GM12878 (cell line): ENCODE data around the gene CAMKMT. TPM values are rescaled to one million over a fixed set of nuclear protein-coding genes. Genes with fewer than 3 reads are reported as not detected.

Experiments
- ATAC-seq: fragments of 200-7000 bp; cut with Tn5 transposase; 3 replicates; pipeline ENCODE4 v1.9.1; 2020; ENCODE audit warnings: mild to moderate bottlenecking, moderate library complexity
- BruUV-seq: library from RNA; stranded (reverse); fragments of 400-500 nt; replicated peaks from 2 replicates; lab custom pipeline; 2021; lab: Mats Ljungman, UMichigan
- CTCF ChIA-PET: fragments of 300-600 bp; sonication (Branson Sonifier 250); formaldehyde crosslinking; extraction: SDS; loops from one replicate; lab custom pipeline; 2021; ENCODE audit warnings: inconsistent platforms; lab: Yijun Ruan, JAX
- POLR2A ChIA-PET: fragments of 350-600 bp; formaldehyde crosslinking; extraction: SDS; loops from one replicate; lab custom pipeline; 2021; ENCODE audit warnings: inconsistent platforms; lab: Charles Lee
- RAD21 ChIA-PET: fragments of 300-600 bp; sonication (Branson Sonifier 250); formaldehyde crosslinking; loops from one replicate; lab custom pipeline; 2023; ENCODE audit warnings: antibody characterized with exemption; ENCODE audit not compliant: unreplicated experiment; lab: Charles Lee
- SMC1A ChIA-PET: fragments of 300-600 bp; sonication (Branson Sonifier 250); formaldehyde crosslinking; loops from one replicate; lab custom pipeline; 2023; ENCODE audit not compliant: unreplicated experiment, uncharacterized antibody; lab: Charles Lee
- DNase-seq: peaks from one replicate; pipeline ENCODE4 v3.0.0-alpha.2; 2011; ENCODE audit warnings: low read depth, low spot score
- FAIRE-seq: peaks from 3 replicates; lab custom pipeline; 2011; peaks lifted over from hg19 to GRCh38; lab: Jason Lieb, UNC
- H2AFZ ChIP-seq: 2 replicates; pipeline ENCODE4 v1.6.0; 2011; ENCODE audit warnings: low read depth, low read length, control low read depth; ENCODE audit not compliant: control insufficient read depth
- H3K27ac ChIP-seq: 2 replicates; pipeline ENCODE4 v1.5.1; 2011; ENCODE audit warnings: control low read depth; ENCODE audit not compliant: control insufficient read depth, insufficient read depth
- H3K27me3 ChIP-seq, 2 experiments: replicated peaks in 1 of 2; 2 replicates each; pipeline versions ENCODE4 v1.6.0 to v1.6.1; 2011; ENCODE audit warnings: low read length in 1 of 2; ENCODE audit not compliant: control insufficient read depth in 2 of 2, insufficient read depth in 2 of 2
- H3K36me3 ChIP-seq, 2 experiments: 2 replicates each; pipeline ENCODE4 v1.5.1; 2011; ENCODE audit warnings: low read length in 1 of 2; ENCODE audit not compliant: control insufficient read depth in 2 of 2, insufficient read depth in 2 of 2
- H3K4me1 ChIP-seq: 2 replicates; pipeline ENCODE4 v1.6.1; 2011; ENCODE audit warnings: mild to moderate bottlenecking, low read length, moderate library complexity, mixed read lengths; ENCODE audit not compliant: control insufficient read depth, insufficient read depth
- H3K4me2 ChIP-seq: 2 replicates; pipeline ENCODE4 v1.6.0; 2011; ENCODE audit warnings: control low read depth; ENCODE audit not compliant: control insufficient read depth, insufficient read depth
- H3K4me3 ChIP-seq: fragments of 200-600 bp; sonication (generic); 2 replicates; pipeline ENCODE4 v1.5.1; 2016
- H3K79me2 ChIP-seq: 2 replicates; pipeline ENCODE4 v1.6.0; 2011; ENCODE audit warnings: low read length; ENCODE audit not compliant: control insufficient read depth, insufficient read depth
- H3K9ac ChIP-seq: 2 replicates; pipeline ENCODE4 v1.8.0; 2011; ENCODE audit warnings: low read length, control low read depth, mixed read lengths; ENCODE audit not compliant: control insufficient read depth, insufficient read depth
- H3K9me3 ChIP-seq: replicated peaks from 3 replicates; pipeline ENCODE4 v1.5.1; 2011; ENCODE audit warnings: mild to moderate bottlenecking, low read length; ENCODE audit not compliant: control insufficient read depth, insufficient read depth
- H4K20me1 ChIP-seq: 2 replicates; pipeline ENCODE4 v1.6.0; 2011; ENCODE audit not compliant: control insufficient read depth, insufficient read depth
- FOXM1 ChIP-seq: IDR thresholded peaks from 2 replicates; pipeline ENCODE4 v1.6.1; 2012; ENCODE audit warnings: low read depth, mild to moderate bottlenecking, inconsistent platforms, low read length, moderate library complexity
- GATAD2B ChIP-seq: fragments of 450-650 bp; conservative IDR thresholded peaks from 2 replicates; pipeline ENCODE4 v1.6.1; 2017; ENCODE audit warnings: low read depth, mild to moderate bottlenecking, moderate library complexity
- NFIC ChIP-seq: IDR thresholded peaks from 2 replicates; pipeline ENCODE4 v1.6.1; 2012; ENCODE audit warnings: low read depth, mild to moderate bottlenecking, inconsistent platforms, low read length, moderate library complexity
- NFYA ChIP-seq: IDR thresholded peaks from 2 replicates; pipeline ENCODE4 v1.6.1; 2011; ENCODE audit warnings: low read depth, mild to moderate bottlenecking, low read length, improper control_type of control experiment, borderline replicate concordance
- NR2C2 ChIP-seq: IDR thresholded peaks from 2 replicates; pipeline ENCODE4 v1.6.1; 2011; ENCODE audit warnings: borderline replicate concordance, low read depth; ENCODE audit not compliant: control insufficient read depth, insufficient read length
- PKNOX1 ChIP-seq: fragments of 450-650 bp; IDR thresholded peaks from 2 replicates; pipeline ENCODE4 v1.6.1; 2016; ENCODE audit warnings: mild to moderate bottlenecking
- SUPT20H ChIP-seq: IDR thresholded peaks from 2 replicates; pipeline ENCODE4 v1.6.1; 2011; ENCODE audit warnings: low read depth, mild to moderate bottlenecking, low read length, moderate library complexity, borderline replicate concordance; ENCODE audit not compliant: control insufficient read depth
- TCF12 ChIP-seq: IDR thresholded peaks from 2 replicates; pipeline ENCODE4 v1.6.1; 2011; ENCODE audit warnings: low read depth, mild to moderate bottlenecking, low read length
- YY1 ChIP-seq: IDR thresholded peaks from 2 replicates; pipeline ENCODE4 v1.6.1; 2011; ENCODE audit warnings: low read depth, mild to moderate bottlenecking, low read length
- ZNF217 ChIP-seq: fragments of 450-650 bp; IDR thresholded peaks from 2 replicates; pipeline ENCODE4 v1.6.1; 2017; ENCODE audit warnings: antibody characterized with exemption, mild to moderate bottlenecking
- WGBS: methylation state at CpG from one replicate; pipeline ENCODE4 v1.1.6; 2016; ENCODE audit warnings: low lambda C conversion rate; ENCODE audit not compliant: insufficient replicate concordance, insufficient coverage; ENCODE audit errors: missing lambda C conversion rate; 5-methylcytosine and 5-hydroxymethylcytosine counted together
- in situ Hi-C: fragments of 300-500 bp; cut with MboI; formaldehyde crosslinking; loops from 9 replicates; pipeline ENCODE4 v1.14.3; 2018; ENCODE audit warnings: mixed read lengths
- intact Hi-C: fragments of 100-400 bp; cut with micrococcal nuclease; formaldehyde crosslinking; loops from one replicate; pipeline ENCODE4 v1.14.2; 2022; ENCODE audit not compliant: unreplicated experiment
- polyA plus RNA-seq, 11 experiments: library from polyadenylated mRNA; depleted of rRNA in 4 of 11; unstranded in 6 of 11; stranded (reverse) in 5 of 11; fragments of >200 nt; fragmentation: Nextera tagmentation in 4 of 11; fragmentation: Illumina TruSeq in 1 of 11; extraction: Ambion mirVana in 4 of 11; extraction: Trizol in 1 of 11; gene quantifications; 1 replicate in 1 of 11; 2 replicates in 10 of 11; pipeline versions ENCODE4 v1.2.1 to v1.2.3, GENCODE V29; 2011 to 2016; ENCODE audit warnings: inconsistent platforms in 2 of 11, missing spikeins in 2 of 11, low read depth in 1 of 11
- total RNA-seq, 4 experiments: library from RNA; depleted of rRNA in 3 of 4; stranded (reverse); fragments of >200 nt in 3 of 4; fragmentation: Illumina TruSeq in 1 of 4; extraction: Trizol in 1 of 4; gene quantifications; 2 replicates each; pipeline versions ENCODE4 v1.2.1 to v1.2.3, GENCODE V29; 2013 to 2021
- TF ChIP-seq, protein P1 (sequence below): IDR thresholded peaks from 2 replicates; pipeline ENCODE4 v1.6.1; 2012; ENCODE audit warnings: improper control_type of control experiment, low read depth, low read length; ENCODE audit not compliant: insufficient replicate concordance

Gene CAMKMT
- total and polyA plus RNA-seq, 10 of the 15 experiments (the other 5 are each of a cell fraction or from before 2014, with no cell fraction given) = 2.7 to 16.0 (median 11.8) TPM

DNA sequence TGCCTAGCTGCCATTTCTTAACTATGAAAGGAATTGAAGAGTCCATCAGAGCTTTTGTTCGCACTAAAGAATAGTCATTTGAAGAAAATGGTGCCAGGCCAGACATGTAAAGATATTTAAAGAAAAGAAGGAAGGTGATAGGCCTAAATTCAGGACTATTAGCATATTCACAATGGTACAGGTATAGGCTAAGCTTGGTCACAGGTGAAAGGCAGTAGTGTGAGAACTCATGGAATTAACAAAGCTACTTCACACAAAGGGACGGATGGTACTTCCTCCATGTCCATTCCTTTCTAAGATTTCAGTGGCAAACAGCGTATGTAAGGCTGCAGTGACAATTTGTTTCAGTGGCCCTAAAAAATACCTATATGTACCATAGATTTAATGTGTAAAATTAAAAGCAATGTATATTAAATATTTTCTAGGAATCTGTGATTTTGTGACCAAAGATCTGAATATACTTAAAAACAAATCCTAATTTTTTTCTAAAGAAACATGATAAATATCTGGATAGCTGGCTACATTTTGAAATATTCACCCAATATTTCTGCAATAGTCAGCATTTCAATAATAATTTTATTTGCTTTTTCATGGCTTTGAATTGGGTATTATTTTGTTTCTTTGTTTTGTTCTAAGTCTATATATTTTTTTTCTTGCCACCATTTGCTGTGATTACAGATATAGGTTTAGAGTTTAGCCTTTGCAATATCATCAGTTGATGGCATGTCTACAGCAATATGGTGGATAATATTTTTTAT, 116.1 kb downstream of the CAMKMT start:
- in situ Hi-C loops (loop anchor here (5.0 kb wide), 2 partner anchors 436 to 484 kb away; no protein-coding TSS in a partner anchor), intact Hi-C loops (loop anchor here (2.0 kb wide), 1 partner anchor 85 kb away; no protein-coding TSS in a partner anchor)
- Histone ChIP-seq H2AFZ (no peak overlapping the region), H3K27me3 (no peaks in the 10 kb centered on the region), H3K79me2 (no peaks in the 10 kb centered on the region), H3K4me1 (no peaks in the 10 kb centered on the region), H3K4me2 (no peak overlapping the region), H3K9me3 (no peaks in the 10 kb centered on the region), H3K36me3 (no peaks in the 10 kb centered on the region), H3K9ac (no peak overlapping the region), H3K4me3 (no peak overlapping the region), H4K20me1 (no peaks in the 10 kb centered on the region), H3K27ac (no peak overlapping the region)
- BruUV-seq = no TSS peak
- FAIRE-seq = no peak
- RAD21 ChIA-PET = interaction anchor here (0.7 to 3.2 kb wide), 10 partner anchors 84 to 478 kb away, joined by 3 to 26 read pairs (median 4); no protein-coding TSS in a partner anchor
- TF ChIP-seq, protein P1, sequence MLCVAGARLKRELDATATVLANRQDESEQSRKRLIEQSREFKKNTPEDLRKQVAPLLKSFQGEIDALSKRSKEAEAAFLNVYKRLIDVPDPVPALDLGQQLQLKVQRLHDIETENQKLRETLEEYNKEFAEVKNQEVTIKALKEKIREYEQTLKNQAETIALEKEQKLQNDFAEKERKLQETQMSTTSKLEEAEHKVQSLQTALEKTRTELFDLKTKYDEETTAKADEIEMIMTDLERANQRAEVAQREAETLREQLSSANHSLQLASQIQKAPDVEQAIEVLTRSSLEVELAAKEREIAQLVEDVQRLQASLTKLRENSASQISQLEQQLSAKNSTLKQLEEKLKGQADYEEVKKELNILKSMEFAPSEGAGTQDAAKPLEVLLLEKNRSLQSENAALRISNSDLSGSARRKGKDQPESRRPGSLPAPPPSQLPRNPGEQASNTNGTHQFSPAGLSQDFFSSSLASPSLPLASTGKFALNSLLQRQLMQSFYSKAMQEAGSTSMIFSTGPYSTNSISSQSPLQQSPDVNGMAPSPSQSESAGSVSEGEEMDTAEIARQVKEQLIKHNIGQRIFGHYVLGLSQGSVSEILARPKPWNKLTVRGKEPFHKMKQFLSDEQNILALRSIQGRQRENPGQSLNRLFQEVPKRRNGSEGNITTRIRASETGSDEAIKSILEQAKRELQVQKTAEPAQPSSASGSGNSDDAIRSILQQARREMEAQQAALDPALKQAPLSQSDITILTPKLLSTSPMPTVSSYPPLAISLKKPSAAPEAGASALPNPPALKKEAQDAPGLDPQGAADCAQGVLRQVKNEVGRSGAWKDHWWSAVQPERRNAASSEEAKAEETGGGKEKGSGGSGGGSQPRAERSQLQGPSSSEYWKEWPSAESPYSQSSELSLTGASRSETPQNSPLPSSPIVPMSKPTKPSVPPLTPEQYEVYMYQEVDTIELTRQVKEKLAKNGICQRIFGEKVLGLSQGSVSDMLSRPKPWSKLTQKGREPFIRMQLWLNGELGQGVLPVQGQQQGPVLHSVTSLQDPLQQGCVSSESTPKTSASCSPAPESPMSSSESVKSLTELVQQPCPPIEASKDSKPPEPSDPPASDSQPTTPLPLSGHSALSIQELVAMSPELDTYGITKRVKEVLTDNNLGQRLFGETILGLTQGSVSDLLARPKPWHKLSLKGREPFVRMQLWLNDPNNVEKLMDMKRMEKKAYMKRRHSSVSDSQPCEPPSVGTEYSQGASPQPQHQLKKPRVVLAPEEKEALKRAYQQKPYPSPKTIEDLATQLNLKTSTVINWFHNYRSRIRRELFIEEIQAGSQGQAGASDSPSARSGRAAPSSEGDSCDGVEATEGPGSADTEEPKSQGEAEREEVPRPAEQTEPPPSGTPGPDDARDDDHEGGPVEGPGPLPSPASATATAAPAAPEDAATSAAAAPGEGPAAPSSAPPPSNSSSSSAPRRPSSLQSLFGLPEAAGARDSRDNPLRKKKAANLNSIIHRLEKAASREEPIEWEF = no peak
- TF ChIP-seq NFYA = no peak
- TF ChIP-seq NR2C2 = no peak
- no peak for TF ChIP-seq PKNOX1
- no peak for TF ChIP-seq GATAD2B
- no peak for TF ChIP-seq YY1
- no peak for TF ChIP-seq TCF12
- no peak for TF ChIP-seq FOXM1
- no peak for TF ChIP-seq SUPT20H
- no peak for TF ChIP-seq NFIC
- TF ChIP-seq ZNF217 = no peak
- DNase-seq = no peak
- 97% methylated on average over 3 of the region's 3 CpGs for WGBS
- POLR2A ChIA-PET = interaction anchor here (0.6 kb wide), 1 partner anchor 392 kb away, joined by 3 read pairs; no protein-coding TSS in a partner anchor
- SMC1A ChIA-PET = interaction anchor here (0.6 to 3.1 kb wide), 27 partner anchors 9 to 1017 kb away, joined by 3 to 36 read pairs (median 4); no protein-coding TSS in a partner anchor
- CTCF ChIA-PET = interaction anchor here (0.6 to 10.8 kb wide), 36 partner anchors 9 to 497 kb away, joined by 3 to 321 read pairs (median 4); no protein-coding TSS in a partner anchor
- ATAC-seq = no peak
